ENCODE results near the gene PRH1. TPM values are rescaled to one million over a fixed set of nuclear protein-coding genes. Genes with fewer than 3 reads are reported as not detected.

The PRH1 gene
- total RNA-seq, 1 experiment from 2014 or later, result 7.4 TPM

DNA sequence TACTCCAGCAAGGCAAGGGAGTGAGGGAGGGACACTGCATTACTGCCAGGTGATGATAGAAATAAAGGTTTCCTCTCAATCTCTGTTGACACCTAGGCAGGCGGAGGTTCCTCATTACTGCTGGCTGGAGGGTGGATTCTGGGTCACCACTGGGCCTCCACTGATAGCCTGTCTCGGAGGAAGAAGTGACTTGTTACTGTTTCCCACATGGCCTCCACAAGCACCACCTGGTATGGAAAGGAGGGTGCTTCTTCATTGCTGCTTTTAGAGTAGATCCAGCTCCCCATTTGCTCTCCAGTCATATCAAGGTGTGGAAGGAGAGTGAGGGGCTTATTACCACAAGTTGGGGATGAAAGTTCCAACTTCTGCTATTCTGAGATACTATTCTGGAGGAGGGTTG is 41.2 kb downstream of the PRH1 start:
- no peak for DNase-seq (ENCODE audit: low spot score)

GRCh38 chr12:10838461-10838860 is 45.6 kb downstream of the PRH1 start:
- DNase-seq (ENCODE audit: low spot score), result no peak

Other genes starting within 250 kb of the PRH1 start
- 3.3 and 3.8 TPM in 2 replicates for gene STYK1, start 210.2 kb downstream of the PRH1 start, total RNA-seq (2014; rRNA removed; shearing (Covaris generic))
- gene YBX3, start 160.9 kb downstream of the PRH1 start, total RNA-seq (2014; rRNA removed; shearing (Covaris generic)), result 55.7 and 96.7 TPM in 2 replicates
- not detected in 2 replicates for gene TAS2R7, start 81.6 kb downstream of the PRH1 start, total RNA-seq (2014; rRNA removed; shearing (Covaris generic))
- gene TAS2R8, start 77.0 kb downstream of the PRH1 start, total RNA-seq (2014; rRNA removed; shearing (Covaris generic)), result not detected in 2 replicates
- not detected in 2 replicates for gene TAS2R9, start 74.1 kb downstream of the PRH1 start, total RNA-seq (2014; rRNA removed; shearing (Covaris generic))
- 0.08 TPM in 1 of 2 replicates, not detected in the other for gene TAS2R10, start 57.9 kb downstream of the PRH1 start, total RNA-seq (2014; rRNA removed; shearing (Covaris generic))
- 0.87 and 3.6 TPM in 2 replicates for gene PRR4, start 34.8 kb downstream of the PRH1 start, total RNA-seq (2014; rRNA removed; shearing (Covaris generic))
- 0.08 and 0.17 TPM in 2 replicates for gene TAS2R13, start 25.3 kb upstream of the PRH1 start, total RNA-seq (2014; rRNA removed; shearing (Covaris generic))
- gene PRH2, start 45.0 kb upstream of the PRH1 start, total RNA-seq (2014; rRNA removed; shearing (Covaris generic)), result not detected in 2 replicates
- 1.6 and 3.3 TPM in 2 replicates for gene TAS2R14, start 55.0 kb upstream of the PRH1 start, total RNA-seq (2014; rRNA removed; shearing (Covaris generic))
- not detected in 2 replicates for gene TAS2R50, start 102.7 kb upstream of the PRH1 start, total RNA-seq (2014; rRNA removed; shearing (Covaris generic))
- 0.62 TPM in 1 of 2 replicates, not detected in the other for gene TAS2R20, start 114.0 kb upstream of the PRH1 start, total RNA-seq (2014; rRNA removed; shearing (Covaris generic))
- gene TAS2R19, start 138.4 kb upstream of the PRH1 start, total RNA-seq (2014; rRNA removed; shearing (Covaris generic)), result 0.21 TPM in 1 of 2 replicates, not detected in the other
- 1.4 TPM in 1 of 2 replicates, not detected in the other for gene TAS2R31, start 147.2 kb upstream of the PRH1 start, total RNA-seq (2014; rRNA removed; shearing (Covaris generic))
- 0.23 TPM in 1 of 2 replicates, not detected in the other for gene TAS2R46, start 178.0 kb upstream of the PRH1 start, total RNA-seq (2014; rRNA removed; shearing (Covaris generic))
- gene TAS2R43, start 208.1 kb upstream of the PRH1 start, total RNA-seq (2014; rRNA removed; shearing (Covaris generic)), result not detected in 2 replicates